ENCODE results near the gene ARHGAP23. TPM values are rescaled to one million over a fixed set of nuclear protein-coding genes. Genes with fewer than 3 reads are reported as not detected.

The ARHGAP23 gene
- total and polyA plus RNA-seq, 7 donors = 0.69 to 42.1 (median 11.2) TPM

- Histone ChIP-seq H3K9me3 (no peaks in the 10 kb centered on the region), H3K36me3 (no peaks in the 10 kb centered on the region), H3K27ac (peak overlapping the region in 3 of 4 donors; percentile 1 to 33 (median 1)), H3K4me1 (peaks cover 0 to 31% (median 24%) of the 10 kb centered on the region in 4 donors), H3K27me3 (peaks cover 17 to 36% (median 30%) of the 10 kb centered on the region in 3 donors), H3K4me3 (peak overlapping the region in 3 of 4 donors; percentile 26 to 43 (median 42))
- DNase-seq = peak; percentile 96
- peak in 2 of 4 donors; percentile 7 to 43 for TF ChIP-seq POLR2AphosphoS5 (IDR thresholded peaks at IDR 0.05)
- no peak for TF ChIP-seq POLR2A (IDR thresholded peaks at IDR 0.05)
- TF ChIP-seq CTCF (IDR thresholded peaks at IDR 0.05) = peak; percentile 87 to 90 (median 88)
- WGBS, 2 donors = 3 to 4% methylated on average over 52 of the region's 52 CpGs
- intact Hi-C loops (cut with DNase I) = loop anchor here (1.0 kb wide), 2 partner anchors 26 to 109 kb away; no protein-coding TSS in a partner anchor
These were observed 129.8 kb downstream of the ARHGAP23 start for GRCh38 chr17:38557836-38558727.

GRCh38 chr17:38558728-38559050, 130.4 kb downstream of the ARHGAP23 start:
- Histone ChIP-seq H3K4me3 (peak overlapping the region in 3 of 4 donors; percentile 26 to 43 (median 42)), H3K4me1 (peaks cover 0 to 31% (median 24%) of the 10 kb centered on the region in 4 donors), H3K36me3 (no peaks in the 10 kb centered on the region), H3K9me3 (no peaks in the 10 kb centered on the region), H3K27ac (peak overlapping the region in 1 of 4 donors; percentile 1), H3K27me3 (peaks cover 17 to 42% (median 36%) of the 10 kb centered on the region in 3 donors)
- intact Hi-C loops (cut with DNase I) = loop anchor here (1.0 kb wide), 2 partner anchors 26 to 109 kb away; no protein-coding TSS in a partner anchor
- 1 to 4% methylated on average over 10 of the region's 10 CpGs for WGBS, 2 donors
- DNase-seq = no peak
- TF ChIP-seq POLR2AphosphoS5 (IDR thresholded peaks at IDR 0.05) (no peak), CTCF (IDR thresholded peaks at IDR 0.05) (no peak), EP300 (IDR thresholded peaks at IDR 0.05) (no peak), POLR2A (IDR thresholded peaks at IDR 0.05) (no peak)

DNA sequence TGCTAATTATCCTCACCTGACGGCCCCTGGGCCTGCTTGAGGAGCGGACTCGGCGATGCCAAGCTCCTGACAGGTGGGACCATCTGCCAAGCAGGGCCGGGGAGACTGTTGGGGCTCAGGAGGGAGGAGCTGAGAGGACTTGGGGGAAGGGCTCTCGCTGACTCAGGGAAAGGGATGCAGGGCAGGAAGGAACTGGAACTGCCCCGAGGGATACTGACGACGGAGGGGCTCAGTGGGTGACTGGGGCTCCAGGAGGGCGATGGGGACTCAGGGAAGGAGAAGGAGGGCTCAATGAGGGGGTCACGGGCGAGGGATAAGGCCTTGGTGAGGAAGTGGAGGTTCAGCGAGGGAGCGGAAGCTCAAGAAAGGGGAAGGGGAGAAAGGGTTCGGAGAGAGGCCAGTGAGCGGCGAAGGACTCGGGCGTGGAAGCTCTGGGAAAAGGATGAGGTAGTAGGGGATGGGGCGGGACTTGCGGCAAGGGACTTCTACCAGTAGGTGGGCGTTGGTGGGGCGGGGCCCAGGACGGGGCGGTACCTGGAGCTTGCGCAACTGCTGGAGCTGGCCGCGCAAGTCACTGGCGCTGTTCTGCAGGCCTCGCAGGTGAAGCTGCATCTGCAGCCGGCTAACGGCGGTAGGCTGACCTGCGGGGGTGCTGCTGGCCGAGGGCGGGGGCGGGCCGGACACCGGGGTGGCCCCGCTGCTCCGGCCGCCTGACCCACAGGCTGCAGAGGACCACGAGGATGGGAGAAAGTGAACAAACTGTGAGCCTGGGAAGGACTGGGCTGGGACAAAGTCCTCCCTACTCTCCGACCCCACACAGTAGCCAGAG, 131.0 kb downstream of the ARHGAP23 start:
- peak; percentile 92 for DNase-seq
- H3K4me1 ChIP-seq = peaks cover 0 to 31% (median 24%) of the 10 kb centered on the region in 4 donors
- WGBS, 2 donors = 3 to 6% methylated on average over 44 of the region's 44 CpGs
- no peaks in the 10 kb centered on the region for H3K9me3 ChIP-seq
- peaks cover 22 to 48% (median 41%) of the 10 kb centered on the region in 3 donors for H3K27me3 ChIP-seq
- peak overlapping the region in 3 of 4 donors; percentile 26 to 43 (median 42) for H3K4me3 ChIP-seq
- intact Hi-C loops (cut with DNase I) = no loop called here
- no peak overlapping the region for H3K27ac ChIP-seq
- H3K36me3 ChIP-seq = no peaks in the 10 kb centered on the region
- TF ChIP-seq CTCF (IDR thresholded peaks at IDR 0.05) (no peak), POLR2AphosphoS5 (IDR thresholded peaks at IDR 0.05) (no peak), POLR2A (IDR thresholded peaks at IDR 0.05) (no peak), EP300 (IDR thresholded peaks at IDR 0.05) (no peak)

DNA sequence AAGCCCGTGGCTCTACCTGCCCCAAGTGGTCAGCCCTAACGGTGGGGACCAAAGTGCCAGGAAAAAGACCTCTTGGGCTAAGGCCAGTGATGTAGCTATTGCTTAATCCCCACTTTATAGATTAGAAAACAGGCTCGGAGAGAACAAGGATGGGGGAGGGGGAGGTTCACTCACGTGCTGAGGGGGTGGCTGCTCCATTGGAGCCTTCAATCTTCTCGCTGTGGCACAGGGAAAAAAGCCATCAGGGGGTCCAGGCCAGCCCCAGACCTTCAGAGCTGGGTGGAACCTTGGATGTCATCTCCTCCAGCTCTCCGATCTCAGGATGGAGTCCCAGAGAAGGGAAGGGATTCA, 131.6 kb downstream of the ARHGAP23 start:
- Histone ChIP-seq H3K27me3 (peaks cover 23 to 54% (median 41%) of the 10 kb centered on the region in 3 donors), H3K9me3 (no peaks in the 10 kb centered on the region), H3K4me1 (peaks cover 0 to 31% (median 24%) of the 10 kb centered on the region in 4 donors), H3K4me3 (no peak overlapping the region), H3K27ac (no peak overlapping the region), H3K36me3 (no peaks in the 10 kb centered on the region)
- no peak for DNase-seq
- intact Hi-C loops (cut with DNase I) = no loop called here
- TF ChIP-seq EP300 (IDR thresholded peaks at IDR 0.05) (no peak), CTCF (IDR thresholded peaks at IDR 0.05) (no peak)
- WGBS, 2 donors = 13 to 16% methylated on average over 6 of the region's 6 CpGs
